HepG2 (cell line): Measurements from ENCODE around the gene DGKG. TPM values are rescaled to one million over a fixed set of nuclear protein-coding genes. Genes with fewer than 3 reads are reported as not detected.

Experiments used
- ATAC-seq: fragments of 200-7000 bp; cut with Tn5 transposase; 3 replicates; pipeline ENCODE4 v1.9.1; 2020; ENCODE audit warnings: mild to moderate bottlenecking, moderate library complexity
- BruUV-seq: library from RNA; stranded (reverse); fragments of 400-500 nt; replicated peaks from 2 replicates; lab custom pipeline; 2021; lab: Mats Ljungman, UMichigan
- CTCF ChIA-PET: fragments of 300-600 bp; formaldehyde crosslinking; extraction: SDS; loops from one replicate; lab custom pipeline; 2021; ENCODE audit warnings: low total read pairs, inconsistent platforms, low intra/inter-chr PET ratio; lab: Yijun Ruan, JAX
- POLR2A ChIA-PET: fragments of 350-600 bp; sonication (Branson Sonifier 250); formaldehyde crosslinking; loops from one replicate; lab custom pipeline; 2020; ENCODE audit warnings: antibody characterized with exemption, inconsistent platforms; lab: Yijun Ruan, JAX
- DNase-seq: peaks from one replicate; pipeline ENCODE4 v3.0.0-alpha.2; 2015; ENCODE audit warnings: low spot score
- FAIRE-seq: peaks from 3 replicates; lab custom pipeline; 2011; peaks lifted over from hg19 to GRCh38; lab: Jason Lieb, UNC
- H2AFZ ChIP-seq: one replicate; pipeline ENCODE4 v1.6.1; 2011; ENCODE audit warnings: low read length, inconsistent platforms
- H3K27ac ChIP-seq: fragments of 300-600 bp; 3 replicates; pipeline ENCODE4 v1.8.0; 2011; ENCODE audit warnings: mixed run types, mild to moderate bottlenecking, mixed read lengths, low read length, inconsistent platforms; ENCODE audit not compliant: insufficient read depth; ENCODE audit errors: extremely low read length
- H3K27me3 ChIP-seq, 2 experiments: fragments of 200-600 bp in 1 of 2; 2 replicates in 1 of 2; 3 replicates in 1 of 2; pipeline versions ENCODE4 v1.6.0 to v1.8.0; 2011; ENCODE audit warnings: low read length in 2 of 2, mild to moderate bottlenecking in 2 of 2, moderate library complexity in 2 of 2, inconsistent platforms in 1 of 2; ENCODE audit not compliant: insufficient read depth in 2 of 2, control insufficient read depth in 1 of 2
- H3K36me3 ChIP-seq, 2 experiments: fragments of 200-600 bp in 1 of 2; replicated peaks in 1 of 2; 2 replicates in 1 of 2; 3 replicates in 1 of 2; pipeline versions ENCODE4 v1.5.1 to v1.8.0; 2011; ENCODE audit warnings: low read length in 2 of 2, inconsistent platforms in 1 of 2; ENCODE audit not compliant: insufficient read depth in 2 of 2, control insufficient read depth in 1 of 2
- H3K4me1 ChIP-seq: 2 replicates; pipeline ENCODE4 v1.5.1; 2012; ENCODE audit warnings: low read length, inconsistent platforms; ENCODE audit not compliant: insufficient read depth
- H3K4me2 ChIP-seq: 2 replicates; pipeline ENCODE4 v1.6.0; 2011; ENCODE audit warnings: low read depth, low read length, inconsistent platforms
- H3K4me3 ChIP-seq, 3 experiments: fragments of 200-600 bp in 1 of 3; sonication (generic), shearing (Covaris generic) in 1 of 3; replicated peaks in 1 of 3; 2 replicates each; pipeline ENCODE4 v1.5.1; 2011 to 2016; ENCODE audit warnings: low read length in 3 of 3, inconsistent platforms in 2 of 3, low read depth in 2 of 3, mild to moderate bottlenecking in 2 of 3, control low read depth in 1 of 3, mixed read lengths in 1 of 3; ENCODE audit not compliant: insufficient read depth in 1 of 3
- H3K79me2 ChIP-seq: one replicate; pipeline ENCODE4 v1.6.1; 2011; ENCODE audit warnings: low read length, inconsistent platforms; ENCODE audit not compliant: insufficient read depth
- H3K9ac ChIP-seq: 2 replicates; pipeline ENCODE4 v1.6.0; 2011; ENCODE audit warnings: mild to moderate bottlenecking, low read depth, low read length, inconsistent platforms; ENCODE audit not compliant: insufficient read depth
- H3K9me3 ChIP-seq: 2 replicates; pipeline ENCODE4 v1.5.1; 2012; ENCODE audit warnings: mild to moderate bottlenecking, low read length
- H4K20me1 ChIP-seq: 2 replicates; pipeline ENCODE4 v1.6.0; 2011; ENCODE audit warnings: inconsistent platforms, mild to moderate bottlenecking, low read length, moderate library complexity; ENCODE audit not compliant: insufficient read depth
- ARNT ChIP-seq: fragments of 450-650 bp; IDR thresholded peaks from 2 replicates; pipeline ENCODE4 v1.6.1; 2017
- BRD4 ChIP-seq: sonication (generic); formaldehyde crosslinking; IDR thresholded peaks from 2 replicates; pipeline ENCODE4 v1.4.0; 2020; ENCODE audit warnings: missing genetic modification reagents
- CCAR2 ChIP-seq: fragments of 200-400 bp; formaldehyde crosslinking; optimal IDR thresholded peaks from 2 replicates; pipeline ENCODE3; 2018; ENCODE audit warnings: low read depth, mild to moderate bottlenecking, low read length, moderate library complexity
- ESRRA ChIP-seq: sonication (generic); formaldehyde crosslinking; IDR thresholded peaks from 2 replicates; pipeline ENCODE4 v1.5.1; 2020; ENCODE audit warnings: mild to moderate bottlenecking, low read depth, missing genetic modification reagents
- GTF3A ChIP-seq: sonication (generic); formaldehyde crosslinking; conservative IDR thresholded peaks from 2 replicates; pipeline ENCODE4 v1.4.0; 2020; ENCODE audit warnings: mild to moderate bottlenecking, missing genetic modification reagents
- HNRNPUL1 ChIP-seq: fragments of 200-400 bp; formaldehyde crosslinking; IDR thresholded peaks from 2 replicates; pipeline ENCODE4 v1.6.1; 2017; ENCODE audit warnings: low read depth, mild to moderate bottlenecking, low read length, moderate library complexity
- JDP2 ChIP-seq: sonication (generic); formaldehyde crosslinking; IDR thresholded peaks from 2 replicates; pipeline ENCODE4 v1.8.1; 2022; ENCODE audit warnings: missing genetic modification reagents, borderline replicate concordance
- MATR3 ChIP-seq: sonication (generic); formaldehyde crosslinking; IDR thresholded peaks from 2 replicates; pipeline ENCODE4 v1.4.0; 2020; ENCODE audit warnings: missing genetic modification reagents
- NFYB ChIP-seq: sonication (generic); formaldehyde crosslinking; IDR thresholded peaks from 2 replicates; pipeline ENCODE4 v1.4.0; 2020; ENCODE audit warnings: missing genetic modification reagents
- PCBP2 ChIP-seq: fragments of 200-400 bp; formaldehyde crosslinking; optimal IDR thresholded peaks from 2 replicates; pipeline ENCODE3; 2018; ENCODE audit warnings: low read length, low read depth; ENCODE audit not compliant: poor library complexity, severe bottlenecking
- ZFP36 ChIP-seq: fragments of 150-350 bp; IDR thresholded peaks from 2 replicates; pipeline ENCODE4 v1.6.1; 2018; ENCODE audit warnings: borderline replicate concordance, low read length, low read depth; ENCODE audit not compliant: partially characterized antibody
- ZNF564 ChIP-seq: sonication (generic); formaldehyde crosslinking; IDR thresholded peaks from 2 replicates; pipeline ENCODE4 v1.8.1; 2023; ENCODE audit warnings: mild to moderate bottlenecking, missing genetic modification reagents
- ZNF607 ChIP-seq: sonication (generic); formaldehyde crosslinking; IDR thresholded peaks from 2 replicates; pipeline ENCODE4 v1.5.1; 2020; ENCODE audit warnings: missing genetic modification reagents, mild to moderate bottlenecking, borderline replicate concordance
- ZNF709 ChIP-seq: sonication (generic); formaldehyde crosslinking; IDR thresholded peaks from 2 replicates; pipeline ENCODE4 v1.5.0; 2020; ENCODE audit warnings: mild to moderate bottlenecking, missing genetic modification reagents
- ZNF780A ChIP-seq: sonication (generic); formaldehyde crosslinking; IDR thresholded peaks from 2 replicates; pipeline ENCODE4 v1.8.0; 2022; ENCODE audit warnings: mild to moderate bottlenecking, missing genetic modification reagents, moderate library complexity
- ZNF792 ChIP-seq: IDR thresholded peaks from 2 replicates; pipeline ENCODE4 v1.6.1; 2016
- WGBS: methylation state at CpG from one replicate; pipeline ENCODE4 v1.1.6; 2017; ENCODE audit warnings: low lambda C conversion rate; 5-methylcytosine and 5-hydroxymethylcytosine counted together
- in situ Hi-C: cut with HindIII; loops from 2 replicates; pipeline ENCODE4 v1.10.0; 2017; ENCODE audit warnings: low pct_unique_long_range_greater_than_20kb; ENCODE audit not compliant: extremely low pct_ligation_motif_present
- intact Hi-C: fragments of 100-400 bp; cut with micrococcal nuclease; formaldehyde crosslinking; loops from one replicate; pipeline ENCODE4 v1.10.0; 2022; ENCODE audit not compliant: unreplicated experiment
- polyA plus RNA-seq, 8 experiments: library from polyadenylated mRNA; depleted of rRNA in 3 of 8; stranded (reverse) in 7 of 8; unstranded in 1 of 8; fragments of >200 nt; fragmentation: Illumina TruSeq in 4 of 8; extraction: Trizol in 4 of 8; gene quantifications; 2 replicates each; pipeline versions ENCODE4 v1.2.1 to v1.2.3, GENCODE V29; 2011 to 2016; ENCODE audit warnings: low read depth in 4 of 8, missing spikeins in 1 of 8, mixed read lengths in 1 of 8; ENCODE audit not compliant: insufficient read depth in 1 of 8
- total RNA-seq, 5 experiments: library from RNA; depleted of rRNA; stranded (reverse); fragments of >200 nt; fragmentation: Illumina TruSeq; extraction: Trizol; gene quantifications; 2 replicates each; pipeline ENCODE4 v1.2.3, GENCODE V29; 2016; ENCODE audit warnings: low read depth in 1 of 5

DGKG gene
- total and polyA plus RNA-seq, 2 of the 13 experiments (the other 11 are each of a cell fraction or from before 2014, with no cell fraction given) = 3.8 to 6.2 TPM

DNA sequence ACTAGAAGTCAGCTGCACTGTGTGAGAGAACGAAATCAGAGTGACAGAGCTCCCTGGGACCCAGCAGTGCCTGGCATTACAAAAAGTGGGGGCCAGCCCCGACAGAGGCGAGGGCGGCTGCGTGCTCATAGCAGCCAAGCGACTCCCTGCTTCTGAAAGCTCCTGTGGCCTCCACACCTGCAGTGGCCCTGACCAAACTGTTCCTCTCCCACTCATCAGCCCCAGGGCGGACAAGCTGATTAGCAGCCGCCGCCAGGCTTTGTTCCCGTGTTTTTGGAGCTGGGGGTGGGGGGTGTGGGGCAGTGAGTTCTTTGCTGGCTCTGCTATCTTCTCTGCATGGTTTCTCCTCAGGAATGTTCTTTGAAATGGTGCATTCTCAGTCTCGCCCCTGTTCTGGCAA is 58.1 kb downstream of the DGKG start:
- FAIRE-seq (no peak), ATAC-seq (no peak), DNase-seq (no peak)
- H3K36me3 ChIP-seq = no peaks in the 10 kb centered on the region
- no peak overlapping the region for H3K27ac ChIP-seq
- H3K79me2 ChIP-seq = no peaks in the 10 kb centered on the region
- no peak overlapping the region for H3K4me3 ChIP-seq
- CTCF ChIA-PET = no interaction called here
- BruUV-seq = no TSS peak
- no peak overlapping the region for H3K4me2 ChIP-seq
- POLR2A ChIA-PET = no interaction called here
- no peak overlapping the region for H2AFZ ChIP-seq
- H4K20me1 ChIP-seq = no peaks in the 10 kb centered on the region
- in situ Hi-C loops (no loop called here), intact Hi-C loops (no loop called here)
- WGBS = 69% methylated on average over 6 of the region's 11 CpGs
- no peaks in the 10 kb centered on the region for H3K9me3 ChIP-seq
- no peak overlapping the region for H3K9ac ChIP-seq
- no peaks in the 10 kb centered on the region for H3K27me3 ChIP-seq
- no peaks in the 10 kb centered on the region for H3K4me1 ChIP-seq
- TF ChIP-seq ZFP36 = no peak
- no peak for TF ChIP-seq ZNF792
- TF ChIP-seq ZNF607 = no peak
- no peak for TF ChIP-seq ZNF709 (CRISPR knock-in tag)
- TF ChIP-seq GTF3A (CRISPR knock-in tag) = no peak
- no peak for TF ChIP-seq ZNF780A (CRISPR knock-in tag)
- no peak for TF ChIP-seq CCAR2
- TF ChIP-seq ZNF564 (CRISPR knock-in tag) = no peak

- no peaks in the 10 kb centered on the region for H3K4me1 ChIP-seq
- no peaks in the 10 kb centered on the region for H3K79me2 ChIP-seq
- no peaks in the 10 kb centered on the region for H4K20me1 ChIP-seq
- H3K9me3 ChIP-seq = no peaks in the 10 kb centered on the region
- ChIA-PET CTCF (no interaction called here), POLR2A (no interaction called here)
- TF ChIP-seq ESRRA = no peak
- TF ChIP-seq BRD4 (CRISPR knock-in tag) = no peak
- no peak for TF ChIP-seq MATR3
- TF ChIP-seq PCBP2 = no peak
- no peak for TF ChIP-seq JDP2 (CRISPR knock-in tag)
- TF ChIP-seq NFYB (CRISPR knock-in tag) = no peak
- TF ChIP-seq ARNT = no peak
- no peak for TF ChIP-seq HNRNPUL1
- no peak overlapping the region for H3K27ac ChIP-seq
- H3K4me3 ChIP-seq = no peak overlapping the region
- 40% methylated on average over 4 of the region's 4 CpGs for WGBS
- H2AFZ ChIP-seq = no peak overlapping the region
- H3K4me2 ChIP-seq = no peak overlapping the region
- ATAC-seq (no peak), FAIRE-seq (no peak), DNase-seq (no peak)
- H3K36me3 ChIP-seq = no peaks in the 10 kb centered on the region
- H3K27me3 ChIP-seq = no peaks in the 10 kb centered on the region
- BruUV-seq = no TSS peak
- intact Hi-C loops (no loop called here), in situ Hi-C loops (no loop called here)
- H3K9ac ChIP-seq = no peak overlapping the region
Observed at GRCh38 chr3:186299327-186299726, 62.7 kb downstream of the DGKG start.
